Thyroid gland (tissue), 4 donors: ENCODE data around the gene KRTAP2-3. TPM values are rescaled to one million over a fixed set of nuclear protein-coding genes. Genes with fewer than 3 reads are reported as not detected.
"Not testable (repeated sequence)": the region's sequence is repeated elsewhere in the genome, so short reads cannot be mapped to it uniquely, and the experiment has no call there.

Experiments used
- DNase-seq, 2 donors: peaks; one replicate each; pipeline ENCODE4 v3.0.0-alpha.2; 2019
- H3K27ac ChIP-seq, 3 donors: fragments of 200-600 bp; sonication (generic); 1 replicate in 2 of 3; 2 replicates in 1 of 3; pipeline ENCODE4 v1.5.1; 2016 to 2019; ENCODE audit warnings: mild to moderate bottlenecking in 1 of 3, moderate library complexity in 1 of 3
- H3K27me3 ChIP-seq: fragments of 200-600 bp; sonication (generic); one replicate; pipeline ENCODE4 v1.5.1; 2019
- H3K36me3 ChIP-seq, 2 donors: fragments of 200-600 bp; sonication (generic); one replicate each; pipeline ENCODE4 v1.5.1; 2016 to 2019
- H3K4me1 ChIP-seq, 2 donors: fragments of 200-600 bp; sonication (generic); one replicate each; pipeline ENCODE4 v1.5.1; 2017 to 2019
- H3K4me3 ChIP-seq, 3 donors: fragments of 200-600 bp; sonication (generic); replicated peaks in 1 of 3; 1 replicate in 2 of 3; 2 replicates in 1 of 3; pipeline ENCODE4 v1.5.1; 2016; ENCODE audit warnings: mild to moderate bottlenecking in 1 of 3
- H3K9me3 ChIP-seq: fragments of 200-600 bp; sonication (generic); one replicate; pipeline ENCODE4 v1.5.1; 2017
- POLR2A ChIP-seq, 2 donors: fragments of 450-650 bp; IDR thresholded peaks; one replicate each; pipeline ENCODE4 v1.6.1; 2017; ENCODE audit warnings: antibody characterized with exemption in 2 of 2, mild to moderate bottlenecking in 2 of 2, moderate library complexity in 1 of 2
- WGBS, 2 donors: methylation state at CpG; one replicate each; pipeline ENCODE4 v1.1.5; 2017; 5-methylcytosine and 5-hydroxymethylcytosine counted together
- intact Hi-C: fragments of 100-400 bp; cut with DNase I; formaldehyde crosslinking; loops from one replicate; pipeline ENCODE4 v1.15.1; 2023
- total RNA-seq, 4 donors: library from RNA; depleted of rRNA; stranded (reverse); fragments of >200 nt; gene quantifications; one replicate each; pipeline ENCODE4 v1.2.3, GENCODE V29; 2016
- TF ChIP-seq, protein P1 (sequence below), 6 experiments: fragments of 200-600 bp in 3 of 6; fragments of 450-650 bp in 3 of 6; sonication (generic) in 3 of 6; IDR thresholded peaks; one replicate each; pipeline ENCODE4 v1.5.1; 2016 to 2019; ENCODE audit warnings: antibody characterized with exemption in 6 of 6, mild to moderate bottlenecking in 2 of 6, inconsistent platforms in 1 of 6, moderate library complexity in 1 of 6

KRTAP2-3 gene
- total RNA-seq, 4 donors from 2014 or later: not detected

DNA sequence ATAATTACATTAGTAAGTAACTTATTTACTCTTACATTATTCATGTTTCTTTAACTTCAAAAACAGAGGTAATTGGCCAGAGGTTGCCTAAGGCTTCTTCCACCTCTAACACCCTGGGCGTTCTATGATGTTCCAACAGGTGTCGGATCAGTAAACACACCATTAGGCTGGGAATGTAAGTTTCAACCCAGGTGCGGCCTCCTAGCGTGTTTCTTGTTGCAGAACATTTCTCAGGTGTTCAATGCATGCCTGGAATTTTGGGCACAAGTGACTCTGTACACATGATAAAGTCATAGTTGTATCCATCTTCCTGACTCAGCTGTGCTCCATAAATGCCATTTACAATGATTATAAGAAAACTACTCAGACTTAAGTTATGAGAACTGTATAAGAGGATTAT, 5.9 kb downstream of the KRTAP2-3 start:
- no peaks in the 10 kb centered on the region for H3K4me1 ChIP-seq
- 85 to 87% methylated on average over 4 of the region's 4 CpGs for WGBS, 2 donors
- DNase-seq: no peak
- no peaks in the 10 kb centered on the region for H3K27me3 ChIP-seq
- H3K4me3 ChIP-seq: no peak overlapping the region
- H3K36me3 ChIP-seq: no peaks in the 10 kb centered on the region
- no peak for TF ChIP-seq POLR2A (IDR thresholded peaks at IDR 0.05)
- TF ChIP-seq, protein P1, sequence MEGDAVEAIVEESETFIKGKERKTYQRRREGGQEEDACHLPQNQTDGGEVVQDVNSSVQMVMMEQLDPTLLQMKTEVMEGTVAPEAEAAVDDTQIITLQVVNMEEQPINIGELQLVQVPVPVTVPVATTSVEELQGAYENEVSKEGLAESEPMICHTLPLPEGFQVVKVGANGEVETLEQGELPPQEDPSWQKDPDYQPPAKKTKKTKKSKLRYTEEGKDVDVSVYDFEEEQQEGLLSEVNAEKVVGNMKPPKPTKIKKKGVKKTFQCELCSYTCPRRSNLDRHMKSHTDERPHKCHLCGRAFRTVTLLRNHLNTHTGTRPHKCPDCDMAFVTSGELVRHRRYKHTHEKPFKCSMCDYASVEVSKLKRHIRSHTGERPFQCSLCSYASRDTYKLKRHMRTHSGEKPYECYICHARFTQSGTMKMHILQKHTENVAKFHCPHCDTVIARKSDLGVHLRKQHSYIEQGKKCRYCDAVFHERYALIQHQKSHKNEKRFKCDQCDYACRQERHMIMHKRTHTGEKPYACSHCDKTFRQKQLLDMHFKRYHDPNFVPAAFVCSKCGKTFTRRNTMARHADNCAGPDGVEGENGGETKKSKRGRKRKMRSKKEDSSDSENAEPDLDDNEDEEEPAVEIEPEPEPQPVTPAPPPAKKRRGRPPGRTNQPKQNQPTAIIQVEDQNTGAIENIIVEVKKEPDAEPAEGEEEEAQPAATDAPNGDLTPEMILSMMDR (IDR thresholded peaks at IDR 0.05): no peak
- H3K27ac ChIP-seq: no peak overlapping the region
- H3K9me3 ChIP-seq: no peaks in the 10 kb centered on the region
- intact Hi-C loops: no loop called here

DNA sequence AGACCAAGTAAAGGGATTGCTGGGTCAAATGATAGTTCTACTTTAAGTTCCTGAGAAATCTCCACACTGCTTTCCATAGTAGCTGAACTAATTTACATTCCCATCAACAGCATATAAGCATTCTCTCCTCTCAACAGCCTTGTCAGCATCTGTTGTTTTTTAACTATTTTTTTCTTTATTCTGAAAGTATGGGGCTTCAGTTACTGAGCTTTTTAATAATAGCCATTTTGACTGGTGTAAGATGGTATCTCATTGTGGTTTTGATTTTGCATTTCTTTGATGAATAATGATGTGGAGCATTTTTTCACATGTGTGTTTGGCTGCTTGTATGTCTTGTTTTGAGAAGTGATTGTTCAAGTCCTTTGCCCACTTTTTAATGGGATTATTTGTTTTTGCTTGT, 7.3 kb downstream of the KRTAP2-3 start:
- H3K36me3 ChIP-seq: no peaks in the 10 kb centered on the region
- TF ChIP-seq, protein P1 (IDR thresholded peaks at IDR 0.05): no peak
- no peak for TF ChIP-seq POLR2A (IDR thresholded peaks at IDR 0.05)
- no peaks in the 10 kb centered on the region for H3K9me3 ChIP-seq
- DNase-seq: no peak
- no peaks in the 10 kb centered on the region for H3K27me3 ChIP-seq
- H3K4me3 ChIP-seq: no peak overlapping the region
- intact Hi-C loops: no loop called here
- no peak overlapping the region for H3K27ac ChIP-seq
- no peaks in the 10 kb centered on the region for H3K4me1 ChIP-seq

DNA sequence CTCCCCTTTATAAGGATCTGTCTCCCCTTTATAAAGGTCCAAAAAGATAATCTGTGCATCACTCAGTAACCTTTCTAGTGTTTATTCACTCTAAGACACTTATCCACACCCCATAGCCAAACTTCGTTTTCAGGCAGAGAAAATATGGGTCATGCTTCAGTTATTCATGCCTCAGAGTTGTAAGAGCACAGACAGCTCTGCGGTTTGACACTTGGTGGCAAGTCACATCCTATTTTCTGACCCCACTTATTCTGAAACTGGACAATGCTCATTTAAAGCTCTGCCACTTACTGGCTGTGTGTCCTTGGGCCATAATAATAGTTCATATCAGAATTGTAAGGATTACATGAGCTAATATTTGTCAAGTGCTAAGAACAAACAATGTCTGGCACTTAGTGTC, 10.8 kb downstream of the KRTAP2-3 start:
- H3K36me3 ChIP-seq: no peaks in the 10 kb centered on the region
- H3K4me3 ChIP-seq: no peak overlapping the region
- no peak overlapping the region for H3K27ac ChIP-seq
- DNase-seq: no peak
- WGBS, 2 donors: 16 to 22% methylated on average over 2 of the region's 2 CpGs
- intact Hi-C loops: no loop called here
- H3K27me3 ChIP-seq: no peaks in the 10 kb centered on the region
- TF ChIP-seq, protein P1 (IDR thresholded peaks at IDR 0.05): no peak
- no peak for TF ChIP-seq POLR2A (IDR thresholded peaks at IDR 0.05)
- no peaks in the 10 kb centered on the region for H3K9me3 ChIP-seq
- no peaks in the 10 kb centered on the region for H3K4me1 ChIP-seq

DNA sequence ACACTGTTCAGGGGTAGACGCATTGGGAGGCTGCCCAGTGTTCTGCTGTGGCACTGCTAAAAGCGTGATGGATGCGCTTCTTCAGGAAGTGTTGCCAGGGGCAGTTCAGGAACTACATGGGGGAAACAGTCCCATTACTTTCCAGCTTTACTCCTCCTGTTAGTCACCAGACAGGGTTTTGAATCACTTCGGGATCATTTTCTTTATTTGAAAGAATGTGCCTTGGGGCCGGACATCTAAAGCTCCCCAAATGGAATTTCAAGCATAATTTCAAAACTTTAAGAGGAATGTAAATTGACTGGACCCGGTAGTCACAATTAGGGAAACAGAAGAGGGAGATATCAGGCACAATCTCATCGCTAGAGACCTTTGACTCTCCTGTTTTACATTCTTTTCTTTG, 11.5 kb downstream of the KRTAP2-3 start:
- Histone ChIP-seq H3K4me3 (no peak overlapping the region), H3K4me1 (no peaks in the 10 kb centered on the region), H3K27me3 (no peaks in the 10 kb centered on the region), H3K36me3 (no peaks in the 10 kb centered on the region), H3K9me3 (no peaks in the 10 kb centered on the region), H3K27ac (no peak overlapping the region)
- intact Hi-C loops: no loop called here
- no peak for DNase-seq
- TF ChIP-seq POLR2A (IDR thresholded peaks at IDR 0.05): no peak
- TF ChIP-seq, protein P1 (IDR thresholded peaks at IDR 0.05): no peak
- WGBS, 2 donors: 65 to 66% methylated on average over 7 of the region's 7 CpGs

DNA sequence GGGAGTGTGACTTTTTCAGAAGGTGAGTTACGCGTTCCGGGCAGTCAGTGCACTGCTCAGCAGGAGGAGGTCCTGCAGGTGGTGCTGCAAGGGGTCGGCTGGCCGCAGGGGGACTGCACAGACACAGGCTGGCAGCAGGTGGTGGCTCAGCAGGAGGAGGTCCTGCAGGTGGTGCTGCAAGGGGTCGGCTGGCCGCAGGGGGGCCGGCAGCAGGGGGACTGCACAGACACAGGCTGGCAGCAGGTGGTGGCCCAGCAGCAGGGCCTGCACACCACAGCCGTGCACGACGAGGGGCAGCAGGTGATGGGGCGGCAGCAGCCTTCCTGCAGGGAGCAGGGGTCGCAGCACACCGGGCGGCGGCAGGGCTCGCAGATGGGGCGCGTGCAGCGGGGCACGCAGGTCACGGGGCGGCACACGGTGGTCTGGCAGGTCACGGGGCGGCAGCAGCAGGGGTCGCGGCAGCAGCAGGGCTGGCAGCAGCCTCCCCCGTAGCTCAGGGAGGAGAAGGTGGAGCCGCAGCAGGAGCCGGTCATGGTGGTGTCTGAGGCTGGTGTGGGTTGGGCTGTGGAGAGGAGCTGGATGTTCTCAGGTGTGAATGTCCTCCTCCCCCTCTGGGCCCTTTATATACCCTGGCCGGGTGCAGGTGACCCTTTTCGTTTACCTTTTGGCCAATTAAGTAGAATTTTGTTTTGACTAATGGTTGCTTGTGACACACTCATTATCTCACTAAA, 13.0 kb downstream of the KRTAP2-3 start, which contains the start of gene KRTAP2-1:
KRTAP2-1 (minus strand) TSS at position 582 of the 731 bp plus-strand sequence; CDS start at position 533, 49 bp downstream.
- H3K4me3 ChIP-seq, H3K36me3 ChIP-seq, H3K27ac ChIP-seq, H3K4me1 ChIP-seq, H3K9me3 ChIP-seq, intact Hi-C loops, DNase-seq, H3K27me3 ChIP-seq: not testable (repeated sequence)
- WGBS, 2 donors: 36 to 44% methylated on average over 8 of the region's 33 CpGs
